Glutamatergic neuron (in vitro differentiated cells): ENCODE data around the gene CPXM1. TPM values are rescaled to one million over a fixed set of nuclear protein-coding genes. Genes with fewer than 3 reads are reported as not detected.
"Not testable (repeated sequence)": the region's sequence is repeated elsewhere in the genome, so short reads cannot be mapped to it uniquely, and the experiment has no call there.

ENCODE experiments used
- DNase-seq: peaks from one replicate; pipeline ENCODE4 v3.0.0; 2022
- H3K27ac Mint-ChIP-seq: one replicate; pipeline ENCODE4 v1.8.0; 2020; ENCODE audit warnings: mild to moderate bottlenecking, mixed read lengths, inconsistent platforms; ENCODE audit not compliant: unreplicated experiment
- H3K27me3 Mint-ChIP-seq: one replicate; pipeline ENCODE4 v1.8.0; 2020; ENCODE audit warnings: mild to moderate bottlenecking, moderate library complexity, mixed read lengths, inconsistent platforms; ENCODE audit not compliant: unreplicated experiment
- H3K36me3 Mint-ChIP-seq: one replicate; pipeline ENCODE4 v1.8.0; 2020; ENCODE audit warnings: mild to moderate bottlenecking, mixed read lengths, inconsistent platforms; ENCODE audit not compliant: unreplicated experiment
- H3K4me1 Mint-ChIP-seq: one replicate; pipeline ENCODE4 v1.8.0; 2020; ENCODE audit warnings: mild to moderate bottlenecking, low read depth, mixed read lengths, inconsistent platforms; ENCODE audit not compliant: unreplicated experiment
- H3K4me3 Mint-ChIP-seq: one replicate; pipeline ENCODE4 v1.8.0; 2020; ENCODE audit warnings: mild to moderate bottlenecking, mixed read lengths, inconsistent platforms; ENCODE audit not compliant: unreplicated experiment
- H3K9me3 Mint-ChIP-seq: one replicate; pipeline ENCODE4 v1.8.0; 2020; ENCODE audit warnings: mild to moderate bottlenecking, moderate library complexity, mixed read lengths, inconsistent platforms; ENCODE audit not compliant: unreplicated experiment
- total RNA-seq: library from RNA; stranded (reverse); fragmentation: NEBNext Ultra II Directional; extraction: Animal tissue kit (Norgen Biotek cat#: 25700); gene quantifications from one replicate; pipeline ENCODE4 v1.2.1, GENCODE V29; 2021; ENCODE audit not compliant: unreplicated experiment
- TF ChIP-seq, protein P1 (sequence below): fragments of 200-600 bp; sonication (generic); IDR thresholded peaks from one replicate; pipeline ENCODE4 v1.5.0; 2021; ENCODE audit not compliant: partially characterized antibody, unreplicated experiment

Gene CPXM1
- total RNA-seq, 1 donor from 2014 or later, result 28.1 TPM

DNA sequence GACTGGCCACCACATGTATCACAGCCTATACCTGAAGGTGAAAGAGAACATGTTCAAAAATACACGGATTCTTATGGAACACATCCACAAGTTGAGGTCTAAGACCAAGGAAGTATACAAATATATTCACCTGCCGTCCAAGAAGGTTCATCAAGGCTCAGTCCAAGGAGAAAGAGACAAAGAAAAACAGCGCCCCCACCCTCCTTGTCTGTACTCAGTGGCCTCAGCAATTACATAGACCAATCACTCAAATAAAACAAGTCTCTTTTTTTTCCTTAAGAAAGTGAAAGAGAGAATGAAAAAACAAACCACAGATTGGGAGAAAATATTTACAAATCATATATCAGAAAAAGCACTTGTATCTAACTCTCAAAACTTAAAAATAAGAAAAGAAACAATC, 19.5 kb downstream of the CPXM1 start:
- Mint-ChIP-seq H3K36me3 (no peaks in the 10 kb centered on the region), H3K4me3 (no peak overlapping the region), H3K9me3 (no peaks in the 10 kb centered on the region), H3K4me1 (no peaks in the 10 kb centered on the region), H3K27me3 (no peaks in the 10 kb centered on the region), H3K27ac (no peak overlapping the region)
- no peak for DNase-seq
- TF ChIP-seq, protein P1, sequence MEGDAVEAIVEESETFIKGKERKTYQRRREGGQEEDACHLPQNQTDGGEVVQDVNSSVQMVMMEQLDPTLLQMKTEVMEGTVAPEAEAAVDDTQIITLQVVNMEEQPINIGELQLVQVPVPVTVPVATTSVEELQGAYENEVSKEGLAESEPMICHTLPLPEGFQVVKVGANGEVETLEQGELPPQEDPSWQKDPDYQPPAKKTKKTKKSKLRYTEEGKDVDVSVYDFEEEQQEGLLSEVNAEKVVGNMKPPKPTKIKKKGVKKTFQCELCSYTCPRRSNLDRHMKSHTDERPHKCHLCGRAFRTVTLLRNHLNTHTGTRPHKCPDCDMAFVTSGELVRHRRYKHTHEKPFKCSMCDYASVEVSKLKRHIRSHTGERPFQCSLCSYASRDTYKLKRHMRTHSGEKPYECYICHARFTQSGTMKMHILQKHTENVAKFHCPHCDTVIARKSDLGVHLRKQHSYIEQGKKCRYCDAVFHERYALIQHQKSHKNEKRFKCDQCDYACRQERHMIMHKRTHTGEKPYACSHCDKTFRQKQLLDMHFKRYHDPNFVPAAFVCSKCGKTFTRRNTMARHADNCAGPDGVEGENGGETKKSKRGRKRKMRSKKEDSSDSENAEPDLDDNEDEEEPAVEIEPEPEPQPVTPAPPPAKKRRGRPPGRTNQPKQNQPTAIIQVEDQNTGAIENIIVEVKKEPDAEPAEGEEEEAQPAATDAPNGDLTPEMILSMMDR, result no peak

- no peaks in the 10 kb centered on the region for H3K27me3 Mint-ChIP-seq
- no peak overlapping the region for H3K4me3 Mint-ChIP-seq
- DNase-seq, result no peak
- peaks cover 4% of the 10 kb centered on the region for H3K36me3 Mint-ChIP-seq
- peaks cover 1% of the 10 kb centered on the region for H3K9me3 Mint-ChIP-seq
- no peaks in the 10 kb centered on the region for H3K4me1 Mint-ChIP-seq
- TF ChIP-seq, protein P1, result no peak
- no peak overlapping the region for H3K27ac Mint-ChIP-seq
Measured at GRCh38 chr20:2778602-2779321, 21.7 kb downstream of the CPXM1 start.

- no peak for DNase-seq
- TF ChIP-seq, protein P1, result no peak
- H3K27me3 Mint-ChIP-seq, result no peaks in the 10 kb centered on the region
- no peak overlapping the region for H3K27ac Mint-ChIP-seq
- H3K4me3 Mint-ChIP-seq, result no peak overlapping the region
- peaks cover 1% of the 10 kb centered on the region for H3K9me3 Mint-ChIP-seq
- no peaks in the 10 kb centered on the region for H3K4me1 Mint-ChIP-seq
- peaks cover 4% of the 10 kb centered on the region for H3K36me3 Mint-ChIP-seq
Measured at GRCh38 chr20:2775139-2775538, 25.3 kb downstream of the CPXM1 start.

GRCh38 chr20:2773812-2774211, 26.6 kb downstream of the CPXM1 start:
- DNase-seq, result no peak
- Mint-ChIP-seq H3K9me3 (peaks cover 1% of the 10 kb centered on the region), H3K27ac (no peak overlapping the region), H3K4me1 (no peaks in the 10 kb centered on the region), H3K4me3 (no peak overlapping the region), H3K36me3 (peaks cover 4% of the 10 kb centered on the region), H3K27me3 (no peaks in the 10 kb centered on the region)
- TF ChIP-seq, protein P1, result no peak

- H3K9me3 Mint-ChIP-seq, result peaks cover 1% of the 10 kb centered on the region
- no peaks in the 10 kb centered on the region for H3K4me1 Mint-ChIP-seq
- H3K27me3 Mint-ChIP-seq, result peaks cover 4% of the 10 kb centered on the region
- no peak for DNase-seq
- no peak overlapping the region for H3K27ac Mint-ChIP-seq
- H3K4me3 Mint-ChIP-seq, result no peak overlapping the region
- TF ChIP-seq, protein P1, result no peak
- peaks cover 4% of the 10 kb centered on the region for H3K36me3 Mint-ChIP-seq
Measured at GRCh38 chr20:2771631-2772080, 28.8 kb downstream of the CPXM1 start.

DNA sequence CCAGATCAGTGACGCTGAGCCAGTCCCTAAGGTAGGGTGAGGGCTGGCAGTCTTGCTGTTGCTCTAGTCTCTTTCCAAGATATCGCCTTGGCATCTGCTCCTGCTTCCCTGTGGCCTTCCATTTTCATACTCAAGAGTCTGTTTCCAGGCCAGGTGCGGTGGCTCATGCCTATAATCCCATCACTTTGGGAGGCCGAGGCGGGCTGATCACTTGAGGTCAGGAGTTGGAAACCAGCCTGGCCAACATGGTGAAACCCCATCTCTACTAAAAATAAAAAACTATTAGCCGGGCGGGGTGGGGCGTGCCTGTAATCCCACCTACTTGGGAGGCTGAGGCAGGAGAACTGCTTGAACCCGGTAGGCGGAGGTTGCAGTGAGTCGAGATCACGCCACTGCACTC, 30.3 kb downstream of the CPXM1 start:
- not testable (repeated sequence) for H3K4me1 Mint-ChIP-seq, H3K27me3 Mint-ChIP-seq

More for the DNA sequence above, 30.3 kb downstream of the CPXM1 start:
- H3K36me3 Mint-ChIP-seq, H3K4me3 Mint-ChIP-seq, H3K9me3 Mint-ChIP-seq, DNase-seq, H3K27ac Mint-ChIP-seq: not testable (repeated sequence)
